Fibroblast of pulmonary artery (primary cell): Measurements from ENCODE around the gene LBX2.

Experiments
- DNase-seq: peaks from one replicate; pipeline ENCODE4 v3.0.0-alpha.2; 2010; ENCODE audit warnings: low read depth
- H3K4me3 ChIP-seq: replicated peaks from 2 replicates; pipeline ENCODE4 v1.5.1; 2011; ENCODE audit warnings: low read depth, mild to moderate bottlenecking, control low read depth, low read length, moderate library complexity
- TF ChIP-seq, protein P1 (sequence below): IDR thresholded peaks from 2 replicates; pipeline ENCODE4 v1.5.1; 2011; ENCODE audit warnings: mild to moderate bottlenecking, control low read depth, low read length, inconsistent platforms; ENCODE audit errors: missing control alignments

LBX2 gene

DNA sequence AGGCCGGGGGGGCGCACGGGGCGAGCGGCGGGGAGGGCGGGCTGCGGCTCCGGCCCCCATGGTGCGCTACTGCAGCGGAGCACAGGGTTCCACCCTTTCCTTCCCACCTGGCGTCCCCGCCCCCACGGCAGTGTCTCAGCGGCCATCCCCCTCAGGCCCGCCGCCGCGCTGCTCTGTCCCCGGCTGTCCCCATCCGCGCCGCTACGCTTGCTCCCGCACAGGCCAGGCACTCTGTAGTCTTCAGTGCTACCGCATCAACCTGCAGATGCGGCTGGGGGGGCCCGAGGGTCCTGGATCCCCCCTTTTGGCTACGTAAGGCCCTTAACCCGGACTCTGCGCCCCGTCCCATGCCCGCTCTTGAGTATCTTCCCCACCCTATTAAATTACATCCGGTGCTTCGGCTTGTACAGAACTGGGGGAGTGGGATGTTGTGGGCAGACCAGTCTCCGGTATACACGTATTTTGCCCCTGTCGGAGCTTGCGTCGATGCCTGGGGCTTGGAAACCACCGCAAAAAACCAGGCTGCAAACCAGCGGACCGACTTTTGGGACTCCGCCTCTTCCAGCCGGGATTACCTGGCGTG, 41.8 kb downstream of the LBX2 start:
- DNase-seq = no peak
- peak overlapping the region; percentile 63 for H3K4me3 ChIP-seq
- TF ChIP-seq, protein P1, sequence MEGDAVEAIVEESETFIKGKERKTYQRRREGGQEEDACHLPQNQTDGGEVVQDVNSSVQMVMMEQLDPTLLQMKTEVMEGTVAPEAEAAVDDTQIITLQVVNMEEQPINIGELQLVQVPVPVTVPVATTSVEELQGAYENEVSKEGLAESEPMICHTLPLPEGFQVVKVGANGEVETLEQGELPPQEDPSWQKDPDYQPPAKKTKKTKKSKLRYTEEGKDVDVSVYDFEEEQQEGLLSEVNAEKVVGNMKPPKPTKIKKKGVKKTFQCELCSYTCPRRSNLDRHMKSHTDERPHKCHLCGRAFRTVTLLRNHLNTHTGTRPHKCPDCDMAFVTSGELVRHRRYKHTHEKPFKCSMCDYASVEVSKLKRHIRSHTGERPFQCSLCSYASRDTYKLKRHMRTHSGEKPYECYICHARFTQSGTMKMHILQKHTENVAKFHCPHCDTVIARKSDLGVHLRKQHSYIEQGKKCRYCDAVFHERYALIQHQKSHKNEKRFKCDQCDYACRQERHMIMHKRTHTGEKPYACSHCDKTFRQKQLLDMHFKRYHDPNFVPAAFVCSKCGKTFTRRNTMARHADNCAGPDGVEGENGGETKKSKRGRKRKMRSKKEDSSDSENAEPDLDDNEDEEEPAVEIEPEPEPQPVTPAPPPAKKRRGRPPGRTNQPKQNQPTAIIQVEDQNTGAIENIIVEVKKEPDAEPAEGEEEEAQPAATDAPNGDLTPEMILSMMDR = no peak

DNA sequence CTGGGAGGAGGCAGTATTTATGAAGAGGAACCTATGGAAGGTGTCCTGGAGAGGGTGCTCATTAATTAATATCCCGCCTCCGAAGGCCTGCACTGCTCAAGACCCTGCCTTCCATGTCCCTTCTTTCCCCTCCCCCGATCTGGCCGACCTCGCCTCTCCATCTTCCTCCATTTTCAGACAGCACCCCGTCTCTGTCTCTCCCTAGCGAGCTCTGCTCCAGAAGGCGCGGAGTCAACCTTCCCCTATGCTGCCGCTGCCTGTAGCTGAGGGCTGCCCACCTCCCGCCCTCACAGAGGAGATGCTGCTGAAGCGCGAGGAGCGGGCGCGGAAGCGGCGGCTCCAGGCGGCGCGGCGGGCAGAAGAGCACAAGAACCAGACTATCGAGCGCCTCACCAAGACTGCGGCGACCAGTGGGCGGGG, 42.3 kb downstream of the LBX2 start:
- TF ChIP-seq, protein P1 = no peak
- H3K4me3 ChIP-seq = peak overlapping the region; percentile 63
- DNase-seq = peak; percentile 36

DNA sequence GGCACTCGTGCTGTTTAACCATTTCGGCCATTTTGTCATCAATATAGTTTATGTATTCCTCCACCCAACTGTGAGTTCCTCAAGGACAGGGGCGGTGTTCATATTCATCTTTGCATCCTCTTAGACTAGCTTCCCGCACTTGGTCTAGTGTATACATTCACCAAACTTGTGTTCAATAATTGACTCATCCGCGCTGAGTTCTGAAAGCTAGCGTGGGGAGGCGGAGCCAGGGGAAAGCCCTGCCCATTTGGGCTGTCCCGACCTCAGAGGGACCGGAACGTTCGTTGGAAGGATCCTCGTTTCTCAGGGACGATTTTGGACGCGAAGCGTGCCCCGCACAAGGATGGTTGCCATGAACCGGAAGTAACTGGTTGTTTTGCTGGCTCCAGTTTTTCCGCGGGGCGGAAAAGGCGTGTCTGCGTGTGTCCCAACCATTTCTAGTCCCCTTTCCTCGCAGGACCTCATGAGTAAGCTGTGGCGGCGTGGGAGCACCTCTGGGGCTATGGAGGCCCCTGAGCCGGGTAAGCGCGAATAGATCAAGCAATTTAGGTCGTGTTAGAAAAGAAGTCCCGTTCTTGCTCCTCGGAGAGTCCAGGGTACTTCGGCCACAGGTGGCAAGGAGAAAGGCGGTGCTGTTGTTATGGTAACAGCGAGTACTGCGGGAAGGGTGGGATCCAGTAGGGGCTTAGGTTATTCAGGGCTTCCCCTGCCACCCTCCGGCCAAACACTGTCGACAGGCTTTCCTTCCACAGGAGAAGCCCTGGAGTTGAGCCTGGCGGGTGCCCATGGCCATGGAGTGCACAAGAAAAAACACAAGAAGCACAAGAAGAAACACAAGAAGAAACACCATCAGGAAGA, 44.5 kb downstream of the LBX2 start, which contains the start of gene INO80B:
TSS of gene INO80B (plus strand) at position 434 of the 858 bp plus-strand sequence. CDS start at position 464, 30 bp downstream.
- peak within 1 kb of the TSS; percentile 92 for H3K4me3 ChIP-seq
- DNase-seq = peak; percentile 99
- TF ChIP-seq, protein P1 = no peak

DNA sequence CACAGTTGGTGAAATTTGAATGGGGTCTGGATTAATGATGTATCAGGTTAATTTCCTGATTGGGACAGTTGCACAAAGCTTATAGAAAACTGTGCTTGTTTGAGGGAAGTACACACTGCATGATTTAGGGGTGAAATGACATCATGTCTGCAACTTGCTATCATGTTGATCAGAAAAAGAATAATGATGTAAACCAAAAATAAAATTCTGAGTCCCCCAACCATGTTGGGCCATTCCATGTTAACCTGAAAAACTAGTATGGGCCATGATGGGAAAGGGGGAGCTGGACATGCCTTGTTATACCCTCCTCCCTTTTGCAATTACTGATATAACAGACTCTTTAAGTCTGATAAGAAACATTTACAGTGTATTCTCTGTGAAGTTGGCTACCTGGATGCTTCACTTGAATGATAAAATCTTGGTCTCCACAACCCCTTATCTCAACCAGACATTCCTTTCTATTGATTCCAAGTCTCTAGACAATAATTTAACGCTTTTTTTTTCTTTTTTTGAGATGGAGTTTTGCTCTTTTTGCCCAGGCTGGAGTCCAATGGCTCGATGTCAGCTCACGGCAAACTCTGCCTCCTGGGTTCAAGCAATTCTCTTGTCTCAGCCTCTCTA, 48.7 kb downstream of the LBX2 start:
- no peak for DNase-seq
- TF ChIP-seq, protein P1 = no peak
- no peak overlapping the region for H3K4me3 ChIP-seq

DNA sequence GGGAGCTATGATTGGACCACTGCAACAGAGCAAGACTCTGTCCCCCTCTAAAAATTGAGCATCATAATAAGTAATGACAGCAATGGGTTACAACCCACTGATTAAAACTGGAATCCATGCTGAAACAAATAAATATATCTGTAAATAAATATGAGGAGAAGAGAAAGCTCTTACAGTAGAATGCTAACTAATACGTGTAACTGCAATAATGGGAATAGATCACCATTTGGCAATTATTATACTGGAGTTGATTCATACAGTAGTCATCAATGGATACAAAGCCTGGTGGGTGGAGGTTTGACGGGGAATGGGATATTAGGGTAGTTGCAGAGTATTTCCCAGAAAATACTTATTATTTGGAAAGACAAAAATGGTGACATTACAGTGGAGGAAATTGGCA, 50.6 kb downstream of the LBX2 start:
- DNase-seq = no peak
- TF ChIP-seq, protein P1 = no peak
- H3K4me3 ChIP-seq = no peak overlapping the region
